ENCODE measurements around the gene ZNF764. TPM values are rescaled to one million over a fixed set of nuclear protein-coding genes. Genes with fewer than 3 reads are reported as not detected.

ZNF764 gene
- total RNA-seq, 1 experiment from 2014 or later, result 9.1 TPM

DNA sequence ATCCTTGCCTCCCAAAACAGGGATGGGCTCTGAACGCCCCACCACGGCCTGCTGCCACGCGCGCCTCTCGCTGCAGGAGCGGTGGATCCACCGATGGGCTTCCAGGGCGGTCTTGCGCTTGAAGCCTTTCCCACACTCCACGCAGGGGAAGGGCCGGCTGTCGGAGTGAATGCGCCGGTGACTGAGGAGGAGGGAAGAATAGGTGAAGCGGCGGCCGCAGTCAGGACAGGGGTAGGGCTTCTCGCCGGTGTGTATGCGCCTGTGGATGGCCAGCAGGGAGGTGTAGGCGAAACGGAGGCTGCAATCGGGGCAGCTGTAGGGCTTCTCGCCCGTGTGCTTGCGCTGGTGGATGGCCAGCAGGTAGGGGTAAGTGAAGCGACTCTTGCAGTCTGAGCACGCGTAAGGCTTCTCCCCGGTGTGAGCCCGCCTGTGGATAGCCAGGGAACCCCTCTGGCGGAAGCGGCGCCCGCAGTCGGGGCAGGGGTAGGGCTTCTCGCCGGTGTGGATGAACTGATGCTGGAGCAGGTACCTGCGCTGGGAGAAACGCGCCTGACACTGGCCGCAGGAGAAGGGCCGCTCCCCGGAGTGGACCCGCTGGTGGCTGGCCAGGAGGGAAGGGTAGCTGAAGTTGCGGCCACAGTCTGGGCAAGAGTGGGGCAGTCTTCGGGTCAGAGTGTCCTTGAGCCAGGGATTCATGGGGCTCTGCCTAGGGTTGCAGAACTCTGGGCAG, 24.6 kb upstream of the ZNF764 start:
- H3K9me3 ChIP-seq (ENCODE audit: control insufficient read depth in 1 of 2, insufficient read depth in 1 of 2, low read depth in 1 of 2, low read length in 2 of 2), result no peaks in the 10 kb centered on the region
- no TSS peak for BruUV-seq (replicated peaks)
- TF ChIP-seq YY1 (IDR thresholded peaks at IDR 0.05; ENCODE audit: extremely low read depth, insufficient replicate concordance, low read depth, low read length), result no peak
- TF ChIP-seq ELF1 (IDR thresholded peaks at IDR 0.05; ENCODE audit: borderline replicate concordance, low read depth), result no peak
- no peak for TF ChIP-seq POLR2AphosphoS5 (IDR thresholded peaks at IDR 0.05; ENCODE audit: low read depth, low read length)
- TF ChIP-seq RAD21 (IDR thresholded peaks at IDR 0.05; ENCODE audit: low read depth), result no peak
- no peak for TF ChIP-seq SIN3A (IDR thresholded peaks at IDR 0.05; ENCODE audit: low read depth)
- POLR2A ChIA-PET, result no interaction called here
- H3K79me2 ChIP-seq (ENCODE audit: insufficient read depth, low read length), result no peaks in the 10 kb centered on the region
- no peaks in the 10 kb centered on the region for H3K9me2 ChIP-seq (ENCODE audit: insufficient read depth)
- no peak overlapping the region for H3K4me2 ChIP-seq (ENCODE audit: low read length)
- no peaks in the 10 kb centered on the region for H3K27me3 ChIP-seq (ENCODE audit: insufficient read depth, low read length)
- H2AFZ ChIP-seq (ENCODE audit: low read depth, low read length, poor library complexity, severe bottlenecking), result no peak overlapping the region
- RAD21 ChIA-PET (ENCODE audit: low non-redundant PET in 1 of 2, low total read pairs in 2 of 2, uncharacterized antibody in 2 of 2, unreplicated experiment in 2 of 2), result no interaction called here
- H3K36me3 ChIP-seq (ENCODE audit: control insufficient read depth in 1 of 2, insufficient read depth in 2 of 2, low read length in 2 of 2), result no peaks in the 10 kb centered on the region
- CTCF ChIA-PET, result no interaction called here
- ATAC-seq, result no peak
- peaks cover 0 to 6% of the 10 kb centered on the region in 2 experiments; a peak in 2 of 4 replicates for H3K4me1 ChIP-seq (ENCODE audit: control insufficient read depth in 1 of 2, insufficient read depth in 2 of 2, low read length in 2 of 2)
- intact Hi-C loops (cut with micrococcal nuclease), result no loop called here
- H3K9ac ChIP-seq (ENCODE audit: low read length), result no peak overlapping the region
- DNase-seq (ENCODE audit: low read depth, low spot score), result no peak
- no peaks in the 10 kb centered on the region for H4K20me1 ChIP-seq (ENCODE audit: insufficient read depth)
- no peak overlapping the region for H3K4me3 ChIP-seq (replicated peaks in 1 of 2; ENCODE audit: low read depth in 1 of 2, low read length in 2 of 2)
- H3K27ac ChIP-seq (ENCODE audit: low read depth, low read length), result no peak overlapping the region

DNA sequence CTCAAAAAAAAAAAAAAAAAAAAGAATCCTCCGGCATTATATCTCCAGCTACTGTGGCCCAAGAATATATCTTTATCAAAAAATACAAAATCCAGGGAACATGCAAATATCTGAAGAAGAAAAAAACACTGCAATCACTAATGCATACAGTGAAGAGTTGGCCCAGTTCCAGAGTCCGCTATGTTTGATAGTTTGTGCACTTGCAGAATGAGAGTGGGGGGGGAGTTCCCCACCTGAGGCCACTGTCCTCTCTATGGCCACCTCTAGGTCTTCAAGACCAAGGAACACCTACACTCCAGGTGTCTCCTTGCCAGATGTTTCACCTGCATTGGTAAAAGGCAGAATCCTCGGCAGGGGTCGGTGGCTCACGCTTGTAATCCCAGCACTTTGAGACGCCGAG, 23.3 kb upstream of the ZNF764 start:
- no TSS peak for BruUV-seq (replicated peaks)
- Histone ChIP-seq H3K4me3 (replicated peaks in 1 of 2; ENCODE audit: low read depth in 1 of 2, low read length in 2 of 2) (no peak overlapping the region), H3K4me1 (ENCODE audit: control insufficient read depth in 1 of 2, insufficient read depth in 2 of 2, low read length in 2 of 2) (peaks cover 0 to 6% of the 10 kb centered on the region in 2 experiments; a peak in 2 of 4 replicates), H3K36me3 (ENCODE audit: control insufficient read depth in 1 of 2, insufficient read depth in 2 of 2, low read length in 2 of 2) (no peaks in the 10 kb centered on the region; a peak in 1 of 4 replicates), H3K4me2 (ENCODE audit: low read length) (no peak overlapping the region), H3K79me2 (ENCODE audit: insufficient read depth, low read length) (no peaks in the 10 kb centered on the region), H2AFZ (ENCODE audit: low read depth, low read length, poor library complexity, severe bottlenecking) (no peak overlapping the region), H3K9ac (ENCODE audit: low read length) (no peak overlapping the region), H3K27me3 (ENCODE audit: insufficient read depth, low read length) (no peaks in the 10 kb centered on the region), H3K9me3 (ENCODE audit: control insufficient read depth in 1 of 2, insufficient read depth in 1 of 2, low read depth in 1 of 2, low read length in 2 of 2) (no peaks in the 10 kb centered on the region), H3K9me2 (ENCODE audit: insufficient read depth) (no peaks in the 10 kb centered on the region), H4K20me1 (ENCODE audit: insufficient read depth) (no peaks in the 10 kb centered on the region), H3K27ac (ENCODE audit: low read depth, low read length) (no peak overlapping the region)
- intact Hi-C loops (cut with micrococcal nuclease), result no loop called here
- CTCF ChIA-PET, result no interaction called here
- RAD21 ChIA-PET (ENCODE audit: low non-redundant PET in 1 of 2, low total read pairs in 2 of 2, uncharacterized antibody in 2 of 2, unreplicated experiment in 2 of 2), result no interaction called here
- no peak for ATAC-seq
- POLR2A ChIA-PET, result no interaction called here
- DNase-seq (ENCODE audit: low read depth, low spot score), result no peak
- TF ChIP-seq ZNF274 (IDR thresholded peaks at IDR 0.05; ENCODE audit: low read depth, low read length), result no peak
- TF ChIP-seq EZH2phosphoT487 (IDR thresholded peaks at IDR 0.05; ENCODE audit: borderline replicate concordance), result no peak
- no peak for TF ChIP-seq FOSL1 (IDR thresholded peaks at IDR 0.05; ENCODE audit: low read depth)
- TF ChIP-seq EZH2 (IDR thresholded peaks at IDR 0.05), result no peak
- TF ChIP-seq EGR1 (IDR thresholded peaks at IDR 0.05; ENCODE audit: low read depth), result no peak
- no peak for TF ChIP-seq YY1 (IDR thresholded peaks at IDR 0.05; ENCODE audit: extremely low read depth, insufficient replicate concordance, low read depth, low read length)
- no peak for TF ChIP-seq SIN3A (IDR thresholded peaks at IDR 0.05; ENCODE audit: low read depth)
- no peak for TF ChIP-seq JUND (IDR thresholded peaks at IDR 0.05)
- no peak for TF ChIP-seq ZBTB33 (IDR thresholded peaks at IDR 0.05; ENCODE audit: extremely low read depth, insufficient replicate concordance, low read length)
- no peak for TF ChIP-seq POLR2A (IDR thresholded peaks at IDR 0.05; ENCODE audit: borderline replicate concordance, extremely low read depth, insufficient read depth, insufficient read length)
- TF ChIP-seq ATF3 (IDR thresholded peaks at IDR 0.05), result no peak

Data from HCT116 (cell line).